ENCODE measurements around the gene CYYR1.
A peak's percentile ranks its signal among the peaks of the same experiment; 100 is the strongest.

DNA sequence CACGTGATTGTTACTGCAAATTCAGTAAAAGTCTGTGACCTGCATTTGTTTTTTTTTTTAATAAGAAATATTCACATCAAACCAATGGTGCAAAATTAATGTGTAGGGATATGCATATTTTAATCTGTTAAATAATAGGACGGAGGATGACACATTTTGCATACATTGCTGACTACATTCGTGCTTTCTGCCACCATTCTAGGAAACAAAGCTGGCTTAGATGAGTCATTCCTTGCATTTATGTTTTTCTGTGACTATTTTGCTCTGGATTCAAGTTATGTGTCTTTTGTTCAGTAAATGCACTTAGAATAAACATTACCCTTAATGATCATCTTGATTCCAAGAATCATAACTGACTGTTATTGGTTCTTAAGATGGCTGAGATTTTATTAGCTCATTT, 23.9 kb upstream of the CYYR1 start:
- TF ChIP-seq CTCF (IDR thresholded peaks at IDR 0.05; ENCODE audit: extremely low read depth in 1 of 2, insufficient read depth in 1 of 2, low read depth in 1 of 2, low read length in 2 of 2) (no peak), JUN (IDR thresholded peaks at IDR 0.05; ENCODE audit: borderline replicate concordance, insufficient read depth, insufficient read length, low read depth) (no peak), POLR2AphosphoS5 (IDR thresholded peaks at IDR 0.05; ENCODE audit: insufficient read depth, low read depth, low read length) (no peak), MAX (IDR thresholded peaks at IDR 0.05; ENCODE audit: insufficient read depth, insufficient read length) (no peak), GATA2 (IDR thresholded peaks at IDR 0.05; ENCODE audit: insufficient read depth, insufficient read length, low read depth, low read length) (no peak), EZH2 (IDR thresholded peaks at IDR 0.05; ENCODE audit: borderline replicate concordance, low read depth, low read length, severe bottlenecking) (no peak), POLR2A (IDR thresholded peaks at IDR 0.05; ENCODE audit: low read depth, low read length) (no peak), FOS (IDR thresholded peaks at IDR 0.05; ENCODE audit: borderline replicate concordance, insufficient read depth, low read length) (peak; percentile 8)

Measured in endothelial cell of umbilical vein (primary cell).